SK-N-SH treated with all-trans-retinoic acid at 6 μM for 48 hours (cell line): ENCODE data around the gene OTOG.

ENCODE experiments used
- ARNTL ChIP-seq: fragments of 450-650 bp; formaldehyde crosslinking; IDR thresholded peaks from 2 replicates; pipeline ENCODE4 v1.5.0; 2020; ENCODE audit warnings: low read depth, mild to moderate bottlenecking, moderate library complexity, borderline replicate concordance
- CSDC2 ChIP-seq: fragments of 250-450 bp; sonication (Bioruptor Pico); IDR thresholded peaks from 2 replicates; pipeline ENCODE4 v1.5.0; 2020; ENCODE audit warnings: mild to moderate bottlenecking, moderate library complexity
- CSRNP3 ChIP-seq: fragments of 250-450 bp; sonication (Bioruptor Pico); IDR thresholded peaks from 2 replicates; pipeline ENCODE4 v1.5.1; 2021; ENCODE audit warnings: mild to moderate bottlenecking, moderate library complexity
- GLIS3 ChIP-seq: fragments of 250-450 bp; sonication (Bioruptor Pico); IDR thresholded peaks from 2 replicates; pipeline ENCODE4 v1.5.0; 2020; ENCODE audit warnings: mild to moderate bottlenecking, moderate library complexity
- ISL1 ChIP-seq: fragments of 250-450 bp; sonication (Bioruptor Pico); IDR thresholded peaks from 2 replicates; pipeline ENCODE4 v2.1.2; 2022; ENCODE audit warnings: mild to moderate bottlenecking, moderate library complexity
- PATZ1 ChIP-seq: fragments of 250-450 bp; sonication (Bioruptor Pico); IDR thresholded peaks from 2 replicates; pipeline ENCODE4 v1.8.0; 2020; ENCODE audit warnings: mild to moderate bottlenecking, moderate library complexity, borderline replicate concordance
- SNAI2 ChIP-seq: fragments of 250-450 bp; sonication (Bioruptor Pico); IDR thresholded peaks from 2 replicates; pipeline ENCODE4 v1.5.0; 2020; ENCODE audit warnings: mild to moderate bottlenecking, moderate library complexity
- TCF4 ChIP-seq: fragments of 250-450 bp; sonication (Bioruptor Pico); IDR thresholded peaks from 2 replicates; pipeline ENCODE4 v1.8.0; 2021; ENCODE audit warnings: mild to moderate bottlenecking, moderate library complexity, borderline replicate concordance
- TOX ChIP-seq: fragments of 250-450 bp; sonication (Bioruptor Pico); IDR thresholded peaks from 2 replicates; pipeline ENCODE4 v1.8.0; 2021; ENCODE audit warnings: mild to moderate bottlenecking, moderate library complexity, borderline replicate concordance
- TSHZ2 ChIP-seq: fragments of 250-450 bp; sonication (Bioruptor Pico); IDR thresholded peaks from 2 replicates; pipeline ENCODE4 v1.5.0; 2020; ENCODE audit warnings: mild to moderate bottlenecking, moderate library complexity
- ZFP3 ChIP-seq: fragments of 250-450 bp; sonication (Bioruptor Pico); IDR thresholded peaks from 2 replicates; pipeline ENCODE4 v1.5.0; 2020; ENCODE audit warnings: mild to moderate bottlenecking, moderate library complexity
- ZFP30 ChIP-seq: fragments of 450-650 bp; formaldehyde crosslinking; IDR thresholded peaks from 2 replicates; pipeline ENCODE4 v1.5.0; 2022; ENCODE audit warnings: mild to moderate bottlenecking, moderate library complexity
- ZNF565 ChIP-seq: fragments of 450-650 bp; formaldehyde crosslinking; conservative IDR thresholded peaks from 2 replicates; pipeline ENCODE4 v1.5.0; 2020; ENCODE audit warnings: low read depth, mild to moderate bottlenecking, moderate library complexity
- ZNF8 ChIP-seq: fragments of 450-650 bp; formaldehyde crosslinking; IDR thresholded peaks from 2 replicates; pipeline ENCODE4 v1.5.0; 2020; ENCODE audit warnings: mild to moderate bottlenecking, moderate library complexity

- TF ChIP-seq PATZ1 (CRISPR knock-in tag) (no peak), TCF4 (CRISPR knock-in tag) (no peak), GLIS3 (CRISPR knock-in tag) (no peak), ZFP3 (CRISPR knock-in tag) (no peak), TSHZ2 (CRISPR knock-in tag) (no peak), SNAI2 (CRISPR knock-in tag) (no peak), CSRNP3 (no peak), ZNF8 (CRISPR knock-in tag) (no peak), ARNTL (CRISPR knock-in tag) (no peak), ISL1 (CRISPR knock-in tag) (no peak), CSDC2 (CRISPR knock-in tag) (no peak), TOX (CRISPR knock-in tag) (no peak), ZFP30 (CRISPR knock-in tag) (no peak), ZNF565 (no peak)
Observed at GRCh38 chr11:17579451-17579850, 32.4 kb downstream of the OTOG start.
